NCI-H1694 treated with DMSO at 0.1 percent for 48 hours (cell line): ENCODE measurements around the gene EDNRA.

Experiments
- DNase-seq: peaks from one replicate; lab custom pipeline; 2025; lab: John Stamatoyannopoulos, UW

EDNRA gene

GRCh38 chr4:147498031-147498660 lies 17.2 kb downstream of the EDNRA start:
- no peak for DNase-seq

GRCh38 chr4:147508346-147508745 lies 27.4 kb downstream of the EDNRA start:
- no peak for DNase-seq

- no peak for DNase-seq
These were observed 28.5 kb downstream of the EDNRA start for GRCh38 chr4:147509386-147509785.

- DNase-seq = no peak
These were observed 30.2 kb downstream of the EDNRA start for GRCh38 chr4:147510962-147511668.

GRCh38 chr4:147513091-147513490 lies 32.2 kb downstream of the EDNRA start:
- no peak for DNase-seq

GRCh38 chr4:147513952-147514351 lies 33.1 kb downstream of the EDNRA start:
- DNase-seq = no peak

- DNase-seq = no peak
These were observed 34.5 kb downstream of the EDNRA start for GRCh38 chr4:147515220-147515936.

- DNase-seq = no peak
These were observed 35.2 kb downstream of the EDNRA start for GRCh38 chr4:147516133-147516532.

- no peak for DNase-seq
These were observed 37.2 kb downstream of the EDNRA start for GRCh38 chr4:147518086-147518485.

- DNase-seq = peak; percentile 2
These were observed 38.2 kb downstream of the EDNRA start for GRCh38 chr4:147518846-147519767.

GRCh38 chr4:147524601-147525000 lies 43.7 kb downstream of the EDNRA start:
- DNase-seq = no peak

GRCh38 chr4:147525494-147526271 lies 44.8 kb downstream of the EDNRA start:
- DNase-seq = no peak

- DNase-seq = no peak
These were observed 45.4 kb downstream of the EDNRA start for GRCh38 chr4:147526272-147526654.

- DNase-seq = no peak
These were observed 47.2 kb downstream of the EDNRA start for GRCh38 chr4:147528054-147528453.

- no peak for DNase-seq
These were observed 49.2 kb downstream of the EDNRA start for GRCh38 chr4:147530134-147530533.

- DNase-seq = no peak
These were observed 49.8 kb downstream of the EDNRA start for GRCh38 chr4:147530723-147531122.

GRCh38 chr4:147532896-147533295 lies 52.0 kb downstream of the EDNRA start:
- no peak for DNase-seq

- DNase-seq = no peak
These were observed 52.4 kb downstream of the EDNRA start for GRCh38 chr4:147533331-147533730.

GRCh38 chr4:147535124-147535523 lies 54.2 kb downstream of the EDNRA start:
- DNase-seq = no peak

- no peak for DNase-seq
These were observed 57.8 kb downstream of the EDNRA start for GRCh38 chr4:147538711-147539110.

GRCh38 chr4:147539959-147540358 lies 59.1 kb downstream of the EDNRA start:
- DNase-seq = no peak
